ENCODE measurements around the gene MAP4K5. TPM values are rescaled to one million over a fixed set of nuclear protein-coding genes. Genes with fewer than 3 reads are reported as not detected.

Gene MAP4K5
- total RNA-seq, 1 experiment from 2014 or later: 111 TPM

DNA sequence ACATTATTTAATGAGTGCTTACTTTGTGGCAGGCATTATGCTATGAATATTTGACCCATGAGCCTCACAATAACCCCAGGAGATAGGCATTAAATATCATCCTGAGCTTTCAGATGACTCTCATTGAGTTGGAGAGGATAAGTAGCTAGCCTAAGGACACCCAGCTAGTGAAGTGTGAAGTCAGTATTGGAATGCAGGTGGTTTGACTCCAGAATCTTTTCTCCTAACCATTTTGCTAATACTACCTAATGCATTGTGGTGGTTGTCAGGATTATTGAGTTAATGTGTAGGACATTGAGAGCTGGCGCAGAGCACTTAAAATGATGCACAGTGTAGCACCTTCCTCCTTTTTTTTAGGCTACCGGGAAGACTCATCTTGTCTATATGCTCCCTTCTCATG, 131.9 kb downstream of the MAP4K5 start:
- CTCF ChIA-PET: no interaction called here
- ATAC-seq (no peak), DNase-seq (no peak)
- Histone ChIP-seq H3K4me1 (ENCODE audit: insufficient read depth, low read length) (peaks cover 26% of the 10 kb centered on the region), H3K36me3 (ENCODE audit: low read depth, low read length) (no peaks in the 10 kb centered on the region), H3F3A (ENCODE audit: low read length, unreplicated experiment) (no peaks in the 10 kb centered on the region), H3K79me2 (ENCODE audit: low read length) (peaks cover 4% of the 10 kb centered on the region), H4K20me1 (ENCODE audit: low read length) (no peaks in the 10 kb centered on the region), H3K27ac (ENCODE audit: low read length) (no peak overlapping the region), H3K4me3 (ENCODE audit: low read length) (no peak overlapping the region), H3K9me2 (replicated peaks; ENCODE audit: low read length) (no peaks in the 10 kb centered on the region), H3K9me3 (ENCODE audit: low read length) (no peaks in the 10 kb centered on the region), H3K9ac (ENCODE audit: low read length) (no peak overlapping the region), H3K4me2 (ENCODE audit: low read length) (no peak overlapping the region), H3K27me3 (ENCODE audit: low read length) (no peaks in the 10 kb centered on the region), H2AFZ (ENCODE audit: low read length) (no peak overlapping the region)
- TF ChIP-seq, protein P1, sequence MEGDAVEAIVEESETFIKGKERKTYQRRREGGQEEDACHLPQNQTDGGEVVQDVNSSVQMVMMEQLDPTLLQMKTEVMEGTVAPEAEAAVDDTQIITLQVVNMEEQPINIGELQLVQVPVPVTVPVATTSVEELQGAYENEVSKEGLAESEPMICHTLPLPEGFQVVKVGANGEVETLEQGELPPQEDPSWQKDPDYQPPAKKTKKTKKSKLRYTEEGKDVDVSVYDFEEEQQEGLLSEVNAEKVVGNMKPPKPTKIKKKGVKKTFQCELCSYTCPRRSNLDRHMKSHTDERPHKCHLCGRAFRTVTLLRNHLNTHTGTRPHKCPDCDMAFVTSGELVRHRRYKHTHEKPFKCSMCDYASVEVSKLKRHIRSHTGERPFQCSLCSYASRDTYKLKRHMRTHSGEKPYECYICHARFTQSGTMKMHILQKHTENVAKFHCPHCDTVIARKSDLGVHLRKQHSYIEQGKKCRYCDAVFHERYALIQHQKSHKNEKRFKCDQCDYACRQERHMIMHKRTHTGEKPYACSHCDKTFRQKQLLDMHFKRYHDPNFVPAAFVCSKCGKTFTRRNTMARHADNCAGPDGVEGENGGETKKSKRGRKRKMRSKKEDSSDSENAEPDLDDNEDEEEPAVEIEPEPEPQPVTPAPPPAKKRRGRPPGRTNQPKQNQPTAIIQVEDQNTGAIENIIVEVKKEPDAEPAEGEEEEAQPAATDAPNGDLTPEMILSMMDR (conservative IDR thresholded peaks at IDR 0.05; ENCODE audit: low read depth, low read length): no peak
- intact Hi-C loops (cut with micrococcal nuclease): no loop called here
- BruUV-seq (replicated peaks): no TSS peak
- POLR2A ChIA-PET (ENCODE audit: unreplicated experiment): no interaction called here

DNA sequence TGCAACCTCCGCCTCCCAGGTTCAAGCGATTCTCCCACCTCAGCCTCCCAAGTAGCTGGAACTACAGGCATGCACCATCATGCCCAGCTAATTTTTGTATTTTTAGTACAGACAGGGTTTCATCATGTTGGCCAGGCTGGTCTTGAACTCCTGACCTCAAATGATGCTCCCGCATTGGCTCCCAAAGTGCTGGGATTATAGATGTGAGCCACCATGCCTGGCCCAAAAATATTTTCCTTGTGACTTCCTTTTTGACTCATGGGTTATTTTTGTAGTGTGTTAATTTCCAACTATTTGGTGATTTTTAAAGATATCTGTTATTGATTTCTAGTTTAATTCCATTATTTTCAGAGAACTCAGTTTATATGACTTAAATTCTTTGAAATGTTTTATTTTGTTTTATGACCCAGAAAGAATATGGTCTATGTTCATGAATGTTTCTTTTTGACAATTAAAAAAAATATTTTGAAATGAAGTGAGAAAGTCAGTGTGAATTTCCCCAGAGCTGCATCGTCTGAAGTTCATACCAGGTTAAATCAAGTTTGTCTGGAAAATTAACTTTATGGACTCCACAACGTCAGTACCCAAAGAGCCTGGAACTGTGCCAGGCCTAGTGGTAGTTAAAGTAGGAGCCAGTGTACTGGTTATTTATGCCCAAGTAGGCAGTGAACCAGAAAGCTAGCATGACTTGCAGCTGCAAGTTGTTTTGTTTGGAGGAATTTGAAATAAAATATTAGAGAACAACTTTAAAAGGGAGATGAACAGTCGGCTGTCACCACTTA, 132.9 kb downstream of the MAP4K5 start:
- Histone ChIP-seq H3K4me2 (ENCODE audit: low read length) (no peak overlapping the region), H3K4me1 (ENCODE audit: insufficient read depth, low read length) (peaks cover 37% of the 10 kb centered on the region), H3K9ac (ENCODE audit: low read length) (no peak overlapping the region), H3K9me2 (replicated peaks; ENCODE audit: low read length) (no peaks in the 10 kb centered on the region), H3K36me3 (ENCODE audit: low read depth, low read length) (no peaks in the 10 kb centered on the region), H3K27ac (ENCODE audit: low read length) (no peak overlapping the region), H2AFZ (ENCODE audit: low read length) (no peak overlapping the region), H3F3A (ENCODE audit: low read length, unreplicated experiment) (no peaks in the 10 kb centered on the region), H3K27me3 (ENCODE audit: low read length) (no peaks in the 10 kb centered on the region), H3K4me3 (ENCODE audit: low read length) (no peak overlapping the region), H4K20me1 (ENCODE audit: low read length) (no peaks in the 10 kb centered on the region), H3K79me2 (ENCODE audit: low read length) (peaks cover 14% of the 10 kb centered on the region), H3K9me3 (ENCODE audit: low read length) (no peaks in the 10 kb centered on the region)
- intact Hi-C loops (cut with micrococcal nuclease): loop anchor here (5.0 kb wide), 1 partner anchor 57 kb away; no protein-coding TSS in a partner anchor
- peak; percentile 66 for DNase-seq
- ChIA-PET POLR2A (ENCODE audit: unreplicated experiment) (no interaction called here), CTCF (interaction anchor here (0.8 kb wide), 1 partner anchor 87 kb away, joined by 3 read pairs; the partner anchor contains the start of genes DMAC2L and L2HGDH)
- BruUV-seq (replicated peaks): no TSS peak
- no peak for ATAC-seq
- TF ChIP-seq EZH2phosphoT487 (IDR thresholded peaks at IDR 0.05; ENCODE audit: borderline replicate concordance, low read length) (no peak), EZH2 (IDR thresholded peaks at IDR 0.05; ENCODE audit: low read length, unreplicated experiment) (no peak)
- TF ChIP-seq, protein P1 (conservative IDR thresholded peaks at IDR 0.05; ENCODE audit: low read depth, low read length): no peak

DNA sequence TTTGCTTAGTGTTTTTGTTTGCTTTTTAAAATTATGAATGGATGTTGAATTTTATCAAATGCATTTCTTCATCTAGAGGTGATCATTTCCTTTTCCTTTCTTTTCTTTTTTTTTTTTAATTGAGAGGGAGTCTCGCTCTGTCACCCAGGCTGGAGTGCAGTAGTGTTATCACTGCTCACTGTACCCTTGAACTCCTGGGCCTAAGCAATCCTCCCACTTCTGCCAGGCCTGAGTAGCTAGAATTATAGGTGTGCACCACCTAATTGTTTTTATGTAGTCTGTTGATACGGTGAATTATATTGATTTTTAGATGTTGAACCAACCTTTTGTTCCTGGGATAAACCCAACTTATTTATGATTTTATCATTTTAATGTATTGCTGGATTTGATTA, 134.2 kb downstream of the MAP4K5 start:
- ChIA-PET CTCF (no interaction called here), POLR2A (ENCODE audit: unreplicated experiment) (interaction anchor here (0.7 kb wide), 1 partner anchor 37 kb away, joined by 3 read pairs; no protein-coding TSS in a partner anchor)
- H3K9me2 ChIP-seq (replicated peaks; ENCODE audit: low read length): no peaks in the 10 kb centered on the region
- ATAC-seq (no peak), DNase-seq (no peak)
- peak overlapping the region; percentile 93; the same call in 1 of the 2 replicates for H2AFZ ChIP-seq (ENCODE audit: low read length)
- no peaks in the 10 kb centered on the region for H3K27me3 ChIP-seq (ENCODE audit: low read length)
- H3K4me1 ChIP-seq (ENCODE audit: insufficient read depth, low read length): peaks cover 37% of the 10 kb centered on the region
- intact Hi-C loops (cut with micrococcal nuclease): loop anchor here (5.0 kb wide), 1 partner anchor 56 kb away; no protein-coding TSS in a partner anchor
- no peaks in the 10 kb centered on the region for H3K36me3 ChIP-seq (ENCODE audit: low read depth, low read length)
- H3K27ac ChIP-seq (ENCODE audit: low read length): no peak overlapping the region
- BruUV-seq (replicated peaks): no TSS peak
- TF ChIP-seq EZH2 (IDR thresholded peaks at IDR 0.05; ENCODE audit: low read length, unreplicated experiment) (no peak), EZH2phosphoT487 (IDR thresholded peaks at IDR 0.05; ENCODE audit: borderline replicate concordance, low read length) (no peak)
- TF ChIP-seq, protein P1 (conservative IDR thresholded peaks at IDR 0.05; ENCODE audit: low read depth, low read length): no peak
- H3K79me2 ChIP-seq (ENCODE audit: low read length): peaks cover 16% of the 10 kb centered on the region
- H3K9ac ChIP-seq (ENCODE audit: low read length): no peak overlapping the region
- peak overlapping the region; percentile 99 for H3K4me2 ChIP-seq (ENCODE audit: low read length)
- no peak overlapping the region for H3K4me3 ChIP-seq (ENCODE audit: low read length)
- H4K20me1 ChIP-seq (ENCODE audit: low read length): no peaks in the 10 kb centered on the region
- no peaks in the 10 kb centered on the region for H3F3A ChIP-seq (ENCODE audit: low read length, unreplicated experiment)
- H3K9me3 ChIP-seq (ENCODE audit: low read length): no peaks in the 10 kb centered on the region
